Astrocyte (in vitro differentiated cells and primary cell): ENCODE results near the gene HCN1.

Experiments used
- CTCF ChIP-seq: IDR thresholded peaks from 2 replicates; pipeline ENCODE4 v1.5.1; 2011; ENCODE audit warnings: low read depth, mild to moderate bottlenecking, inconsistent platforms, low read length, moderate library complexity; ENCODE audit not compliant: insufficient read depth
- EZH2 ChIP-seq: IDR thresholded peaks from 2 replicates; pipeline ENCODE4 v1.6.1; 2012; ENCODE audit warnings: mild to moderate bottlenecking, low read length, inconsistent platforms; ENCODE audit not compliant: insufficient read depth

GRCh38 chr5:45252541-45252940 lies 443.6 kb downstream of the HCN1 start:
- TF ChIP-seq CTCF (no peak), EZH2 (no peak)
